ENCODE results near the gene DNAJB9. TPM values are rescaled to one million over a fixed set of nuclear protein-coding genes. Genes with fewer than 3 reads are reported as not detected.

DNAJB9 gene
- total RNA-seq, 3 donors from 2014 or later = 13.2 to 19.2 (median 16.6) TPM

DNA sequence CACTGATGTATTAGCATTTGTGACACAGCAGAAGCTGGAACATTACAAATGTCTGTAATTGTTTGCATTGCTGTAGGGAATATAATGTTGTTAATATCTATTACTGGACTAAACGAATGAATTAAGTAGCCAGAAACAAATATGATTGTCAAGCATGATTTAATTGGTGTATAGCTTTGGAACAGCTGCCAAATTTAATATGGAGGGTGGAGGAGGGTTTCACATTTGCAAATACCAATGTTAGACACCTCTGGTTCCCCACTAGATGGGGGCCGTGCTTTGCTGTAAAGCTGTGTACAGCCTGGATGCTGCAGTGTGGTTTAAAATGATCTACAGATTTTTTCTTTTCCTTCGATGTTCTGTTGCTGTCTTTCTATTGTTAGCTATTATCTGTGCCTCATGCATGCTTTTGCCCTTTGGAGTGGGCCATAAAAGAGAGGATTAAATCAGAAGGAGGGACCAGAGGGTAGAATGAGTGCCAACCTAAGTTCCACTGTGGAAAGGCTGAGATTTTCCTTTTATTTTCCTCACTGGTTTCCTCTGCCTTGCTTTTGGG is 23.1 kb downstream of the DNAJB9 start:
- intact Hi-C loops (cut with DNase I, micrococcal nuclease) = no loop called here
- ATAC-seq = no peak
- H3K4me1 ChIP-seq (ENCODE audit: low read depth) = no peaks in the 10 kb centered on the region
- H3K4me3 ChIP-seq = no peak overlapping the region
- H3K36me3 ChIP-seq (ENCODE audit: low read depth) = no peaks in the 10 kb centered on the region
- TF ChIP-seq CTCF (IDR thresholded peaks at IDR 0.05) = no peak
- no peaks in the 10 kb centered on the region for H3K9me3 ChIP-seq
- DNase-seq = no peak

DNA sequence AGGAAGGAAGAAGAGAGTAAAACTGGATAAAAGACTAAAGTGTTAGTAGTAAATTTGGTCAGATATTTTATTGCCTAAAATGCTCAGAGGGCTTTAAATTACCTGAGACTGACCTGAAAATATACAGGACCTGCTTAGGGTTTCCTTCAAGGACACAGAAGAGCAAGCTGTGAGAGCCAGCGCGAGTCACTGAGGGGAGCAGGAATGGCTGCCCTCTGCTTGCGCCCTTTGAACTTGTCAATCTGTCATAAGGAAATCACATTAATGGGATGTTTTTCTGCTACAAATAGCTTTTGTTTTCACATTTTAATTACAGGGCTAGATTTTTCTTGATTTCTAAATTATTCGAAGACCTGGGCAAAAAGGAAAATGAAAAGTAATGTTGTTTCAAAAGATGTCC is 26.9 kb downstream of the DNAJB9 start:
- DNase-seq = no peak
- no peak for TF ChIP-seq CTCF (IDR thresholded peaks at IDR 0.05)
- Histone ChIP-seq H3K36me3 (ENCODE audit: low read depth) (no peaks in the 10 kb centered on the region), H3K4me3 (no peak overlapping the region), H3K4me1 (ENCODE audit: low read depth) (no peaks in the 10 kb centered on the region), H3K9me3 (no peaks in the 10 kb centered on the region)
- intact Hi-C loops (cut with DNase I, micrococcal nuclease) = no loop called here
- ATAC-seq = no peak

DNA sequence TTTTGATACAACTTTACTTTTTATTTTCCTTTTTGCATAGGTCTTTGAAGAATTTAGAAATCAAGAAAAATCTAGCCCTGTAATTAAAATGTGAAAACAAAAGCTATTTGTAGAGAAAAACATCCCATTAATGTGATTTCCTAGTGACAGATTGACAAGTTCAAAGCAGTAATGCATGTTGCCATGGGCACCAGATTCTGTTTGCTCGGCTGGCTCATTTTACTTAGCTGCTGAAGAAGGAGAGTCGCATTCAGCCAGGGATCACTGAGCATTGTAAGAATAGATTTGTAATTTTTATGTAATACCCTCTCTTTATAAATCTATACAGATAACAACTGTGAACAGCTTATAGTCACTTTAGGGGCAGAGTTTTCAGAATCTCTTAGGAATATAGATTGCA is 28.5 kb downstream of the DNAJB9 start:
- Histone ChIP-seq H3K4me3 (no peak overlapping the region), H3K9me3 (no peaks in the 10 kb centered on the region), H3K36me3 (ENCODE audit: low read depth) (no peaks in the 10 kb centered on the region), H3K4me1 (ENCODE audit: low read depth) (no peaks in the 10 kb centered on the region)
- DNase-seq = no peak
- intact Hi-C loops (cut with DNase I, micrococcal nuclease) = no loop called here
- ATAC-seq = no peak
- TF ChIP-seq CTCF (IDR thresholded peaks at IDR 0.05) = no peak

DNA sequence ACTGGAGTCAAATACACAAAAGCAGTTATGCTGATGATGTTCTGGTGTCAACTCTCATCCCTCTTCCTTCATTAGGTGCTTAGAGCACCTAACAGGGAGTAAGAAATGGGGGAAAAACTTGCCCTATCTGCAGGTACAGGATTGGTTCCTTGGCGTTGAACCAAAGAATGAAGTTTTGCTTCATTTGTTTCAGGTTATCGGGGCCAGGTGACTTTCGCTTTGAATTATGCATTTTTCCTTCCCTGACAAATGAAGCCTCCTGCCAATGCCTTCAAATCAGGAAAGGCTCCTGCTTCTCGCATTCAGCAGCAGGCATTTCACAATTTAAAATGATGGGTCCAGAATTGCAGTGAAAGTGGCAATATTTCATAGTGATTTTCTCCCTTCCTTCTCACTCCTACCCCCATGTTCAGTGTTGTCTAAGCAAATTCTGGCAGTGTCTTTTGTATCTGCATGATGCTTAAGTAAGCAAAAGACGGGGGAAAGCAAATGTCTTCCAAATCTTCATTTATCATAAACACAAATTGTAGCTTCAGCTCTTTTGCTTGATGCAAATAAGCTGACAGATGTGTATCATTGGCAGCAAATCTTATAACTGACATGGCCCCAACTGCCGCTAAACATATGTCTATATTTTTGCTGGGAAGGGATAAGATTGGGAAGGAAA is 29.4 kb downstream of the DNAJB9 start:
- intact Hi-C loops (cut with DNase I, micrococcal nuclease) = no loop called here
- no peaks in the 10 kb centered on the region for H3K36me3 ChIP-seq (ENCODE audit: low read depth)
- ATAC-seq (no peak), DNase-seq (no peak)
- H3K4me3 ChIP-seq = no peak overlapping the region
- TF ChIP-seq CTCF (IDR thresholded peaks at IDR 0.05) = no peak
- no peaks in the 10 kb centered on the region for H3K4me1 ChIP-seq (ENCODE audit: low read depth)
- no peaks in the 10 kb centered on the region for H3K9me3 ChIP-seq

- DNase-seq (no peak), ATAC-seq (no peak)
- no peak overlapping the region for H3K4me3 ChIP-seq
- intact Hi-C loops (cut with DNase I, micrococcal nuclease) = no loop called here
- H3K9me3 ChIP-seq = no peaks in the 10 kb centered on the region
- no peaks in the 10 kb centered on the region for H3K36me3 ChIP-seq (ENCODE audit: low read depth)
- no peaks in the 10 kb centered on the region for H3K4me1 ChIP-seq (ENCODE audit: low read depth)
- TF ChIP-seq CTCF (IDR thresholded peaks at IDR 0.05) = no peak
Observed at GRCh38 chr7:108600399-108600798, 30.7 kb downstream of the DNAJB9 start.
